Measurements from ENCODE around the gene PRKAR2B.
"Not testable (repeated sequence)": the region's sequence is repeated elsewhere in the genome, so short reads cannot be mapped to it uniquely, and the experiment has no call there.

Gene PRKAR2B

GRCh38 chr7:107049480-107049879, 5.0 kb downstream of the PRKAR2B start:
- no peak for DNase-seq

- no peak for DNase-seq
Observed at GRCh38 chr7:107049971-107050532, 5.5 kb downstream of the PRKAR2B start.

GRCh38 chr7:107051376-107051775, 6.9 kb downstream of the PRKAR2B start:
- DNase-seq, result no peak

DNA sequence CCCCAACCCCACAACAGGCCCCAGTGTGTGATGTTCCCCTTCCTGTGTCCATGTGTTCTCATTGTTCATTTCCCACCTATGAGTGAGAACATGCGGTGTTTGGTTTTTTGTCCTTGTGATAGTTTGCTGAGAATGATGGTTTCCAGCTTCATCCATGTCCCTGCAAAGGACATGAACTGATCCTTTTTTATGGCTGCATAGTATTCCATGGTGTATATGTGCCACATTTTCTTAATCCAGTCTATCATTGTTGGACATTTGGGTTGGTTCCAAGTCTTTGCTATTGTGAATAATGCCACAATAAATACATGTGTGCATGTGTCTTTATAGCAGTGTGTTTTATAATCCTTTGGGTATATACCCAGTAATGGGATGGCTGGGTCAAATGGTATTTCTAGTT, 10.5 kb downstream of the PRKAR2B start:
- not testable (repeated sequence) for DNase-seq

- DNase-seq, result not testable (repeated sequence)
Observed at GRCh38 chr7:107056058-107056457, 11.6 kb downstream of the PRKAR2B start.

GRCh38 chr7:107056728-107057473, 12.4 kb downstream of the PRKAR2B start:
- no peak for DNase-seq

DNA sequence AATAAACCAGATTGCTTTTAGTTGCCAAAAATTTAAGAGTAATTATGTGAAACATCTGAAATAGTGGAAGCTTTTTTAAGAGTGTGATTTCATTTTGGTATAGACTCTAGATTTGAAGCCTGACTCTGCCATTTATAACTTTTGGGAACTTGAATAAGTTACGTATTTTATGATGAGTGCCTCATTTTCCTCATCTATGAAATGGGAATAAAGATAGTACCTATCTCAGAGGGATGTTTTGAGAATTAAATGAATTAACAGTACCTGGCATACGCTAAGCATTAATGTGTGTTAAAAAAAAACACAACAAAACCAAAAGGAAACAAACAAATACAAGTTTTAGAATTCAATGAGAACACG, 12.9 kb downstream of the PRKAR2B start:
- no peak for DNase-seq

DNA sequence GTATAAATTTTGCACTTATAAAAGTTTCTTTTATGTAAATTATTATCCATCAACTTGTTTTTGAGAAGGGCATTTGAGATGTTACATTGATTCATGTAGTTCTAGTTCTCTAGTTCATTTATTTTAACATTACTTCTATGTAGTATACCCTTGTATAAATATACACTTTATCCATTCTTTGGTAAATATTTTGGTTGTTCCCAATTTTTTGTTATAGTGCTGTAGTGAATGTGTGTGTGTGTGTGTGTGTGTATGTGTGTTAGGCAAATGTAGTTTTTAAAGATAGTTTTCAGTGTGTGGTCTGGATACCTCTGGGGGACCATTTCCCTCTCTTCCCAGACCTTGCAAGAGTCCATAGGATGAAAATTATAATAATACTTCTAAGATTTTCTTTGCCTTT, 15.0 kb downstream of the PRKAR2B start:
- no peak for DNase-seq

- no peak for DNase-seq
Observed at GRCh38 chr7:107063245-107064120, 19.0 kb downstream of the PRKAR2B start.

DNA sequence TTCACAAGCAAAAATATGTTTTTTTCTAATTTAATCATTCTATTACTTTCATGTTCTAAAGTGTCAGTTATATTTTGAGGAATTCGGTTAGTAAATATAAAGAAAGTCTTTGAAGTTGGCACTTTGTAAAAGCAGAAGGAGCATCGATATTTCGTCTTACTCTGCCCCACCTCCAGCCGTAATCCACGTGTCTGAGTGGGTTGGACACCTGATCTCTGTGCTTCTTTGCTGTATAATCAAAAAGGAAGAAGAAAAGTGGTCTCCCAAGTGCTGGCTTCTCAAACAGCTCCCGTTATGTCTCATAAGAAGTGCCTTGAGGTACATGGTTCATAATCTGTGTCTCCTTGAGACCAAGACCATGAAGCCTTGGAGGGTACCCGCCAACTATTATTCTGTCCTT, 19.8 kb downstream of the PRKAR2B start:
- DNase-seq, result no peak

DNA sequence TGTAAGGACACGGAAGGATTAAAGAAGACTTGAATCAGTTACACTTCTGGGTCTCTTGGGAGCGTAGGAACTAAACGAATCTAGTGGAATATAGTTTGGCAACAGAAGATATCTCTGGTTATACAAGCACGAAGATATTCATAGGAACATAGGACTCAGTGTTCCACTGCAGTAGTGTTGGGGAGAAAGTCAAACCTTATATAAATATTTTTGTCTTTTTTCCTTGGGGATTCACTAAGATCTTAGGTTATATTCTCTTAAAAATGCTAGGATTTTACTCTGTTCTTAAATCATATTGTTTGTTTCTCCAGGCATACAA, 21.4 kb downstream of the PRKAR2B start:
- no peak for DNase-seq

DNA sequence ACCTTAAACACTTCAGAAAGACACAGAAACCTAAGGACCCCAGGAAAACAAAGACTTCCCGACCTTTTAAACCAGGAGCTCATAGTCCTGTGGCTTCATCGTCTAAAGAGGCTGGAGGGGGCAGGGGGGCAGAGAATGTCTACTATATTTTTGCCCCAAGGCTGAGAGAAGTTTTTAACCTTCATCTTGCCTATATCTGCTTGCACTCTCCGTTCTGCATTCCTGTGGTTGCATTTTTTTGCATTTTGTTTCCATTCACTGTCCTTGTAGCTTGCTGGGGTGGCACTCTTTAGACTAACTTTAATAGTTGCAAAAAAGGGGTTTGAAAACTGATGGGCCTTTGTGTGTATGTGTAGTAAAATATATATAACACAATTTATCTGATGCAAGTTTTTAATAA, 23.7 kb downstream of the PRKAR2B start:
- no peak for DNase-seq

GRCh38 chr7:107069457-107069856, 25.0 kb downstream of the PRKAR2B start:
- DNase-seq, result no peak

GRCh38 chr7:107070710-107071109, 26.2 kb downstream of the PRKAR2B start:
- DNase-seq, result no peak

DNA sequence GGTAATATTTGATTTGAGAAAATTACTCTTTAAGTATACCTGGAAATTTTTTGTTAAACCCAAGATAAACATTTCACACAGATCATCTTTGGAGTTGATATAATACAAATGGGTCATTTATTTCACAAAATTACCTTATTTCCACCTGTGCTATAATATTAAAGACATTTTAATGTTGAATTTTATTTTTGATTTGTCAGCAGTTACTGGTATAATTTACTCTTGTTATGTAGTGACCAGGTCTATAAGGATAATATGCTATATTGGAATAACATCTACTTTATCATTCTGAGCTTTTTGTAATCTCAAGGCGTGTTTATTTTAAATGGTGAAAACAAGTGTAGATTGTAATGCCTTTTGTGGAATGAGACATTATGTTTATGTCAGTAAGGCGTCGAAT, 26.6 kb downstream of the PRKAR2B start:
- DNase-seq, result no peak

GRCh38 chr7:107072133-107072532, 27.6 kb downstream of the PRKAR2B start:
- DNase-seq, result no peak

- DNase-seq, result no peak
Observed at GRCh38 chr7:107075863-107076574, 31.5 kb downstream of the PRKAR2B start.

- no peak for DNase-seq
Observed at GRCh38 chr7:107076781-107077698, 32.5 kb downstream of the PRKAR2B start.

- DNase-seq, result no peak
Observed at GRCh38 chr7:107077699-107078516, 33.4 kb downstream of the PRKAR2B start.

- no peak for DNase-seq
Observed at GRCh38 chr7:107078517-107078966, 34.0 kb downstream of the PRKAR2B start.

DNA sequence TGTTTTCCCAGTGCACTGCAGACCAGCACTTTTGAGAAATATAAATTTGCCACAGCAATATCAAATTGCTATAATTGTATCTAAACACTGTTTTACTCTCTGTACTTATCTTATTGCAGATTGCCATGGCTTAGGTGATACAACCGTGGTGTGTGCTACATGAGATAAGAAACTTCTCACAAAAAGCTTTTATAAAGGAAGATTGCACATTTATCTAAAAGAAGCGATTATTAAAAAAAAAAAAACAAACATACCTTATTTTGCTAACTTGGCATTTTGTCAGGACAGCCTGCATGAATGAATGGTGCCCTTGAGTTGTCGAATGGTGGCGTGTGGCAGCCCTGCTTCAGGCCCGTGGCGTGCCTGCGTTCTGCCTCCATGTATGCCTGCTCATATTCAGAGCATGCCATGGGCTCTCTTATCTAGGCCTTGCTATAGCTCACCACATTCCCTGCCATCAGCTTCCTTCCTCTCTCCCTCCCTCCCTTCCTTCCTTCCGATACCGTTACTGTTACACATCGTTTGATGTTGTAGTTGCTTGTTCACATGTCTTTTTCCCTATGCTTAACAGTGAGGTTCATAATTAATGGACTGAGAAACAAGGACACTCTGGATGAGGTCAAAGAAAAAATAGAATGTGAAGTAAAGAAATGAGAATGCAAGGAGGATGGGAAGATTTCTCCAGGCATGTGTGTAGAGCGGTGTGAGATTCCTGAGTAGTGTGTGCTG, 34.9 kb downstream of the PRKAR2B start:
- DNase-seq, result no peak

Measured in CD4-positive, alpha-beta T cell treated with Interleukin-17A for 1 hour (primary cell).